Mesendoderm (in vitro differentiated cells): ENCODE measurements around the gene ATL1.
A peak's percentile ranks its signal among the peaks of the same experiment; 100 is the strongest.
"Not testable (repeated sequence)": the region's sequence is repeated elsewhere in the genome, so short reads cannot be mapped to it uniquely, and the experiment has no call there.

Experiments
- DNase-seq: peaks from one replicate; pipeline ENCODE4 v3.0.0; 2013
- H2AK5ac ChIP-seq: 2 replicates; pipeline ENCODE4 v1.6.1; 2013; ENCODE audit warnings: low read length, inconsistent platforms
- H2BK120ac ChIP-seq: 2 replicates; pipeline ENCODE4 v1.6.1; 2013; ENCODE audit warnings: low read depth, mild to moderate bottlenecking, low read length, moderate library complexity, mixed read lengths
- H2BK15ac ChIP-seq: replicated peaks from 2 replicates; pipeline ENCODE4 v1.6.1; 2013; ENCODE audit warnings: low read depth, mild to moderate bottlenecking, moderate library complexity
- H2BK5ac ChIP-seq: 2 replicates; pipeline ENCODE4 v1.6.1; 2013; ENCODE audit warnings: low read length, inconsistent platforms
- H3K18ac ChIP-seq: 2 replicates; pipeline ENCODE4 v1.6.1; 2013; ENCODE audit warnings: mild to moderate bottlenecking, low read length, mixed read lengths
- H3K23ac ChIP-seq: one replicate; pipeline ENCODE4 v1.6.1; 2013; ENCODE audit warnings: low read length
- H3K27ac ChIP-seq: 2 replicates; pipeline ENCODE4 v1.5.1; 2013; ENCODE audit warnings: low read depth, mild to moderate bottlenecking, inconsistent platforms, low read length, moderate library complexity
- H3K27me3 ChIP-seq: 2 replicates; pipeline ENCODE4 v1.6.1; 2013; ENCODE audit warnings: low read length, control low read depth, mild to moderate bottlenecking, inconsistent platforms; ENCODE audit not compliant: insufficient read depth, poor library complexity
- H3K36me3 ChIP-seq: 2 replicates; pipeline ENCODE4 v1.6.1; 2013; ENCODE audit warnings: low read length, inconsistent platforms; ENCODE audit not compliant: control insufficient read depth, insufficient read depth
- H3K4ac ChIP-seq: one replicate; pipeline ENCODE4 v1.6.1; 2013; ENCODE audit warnings: low read depth, mild to moderate bottlenecking, low read length, moderate library complexity
- H3K4me1 ChIP-seq: 2 replicates; pipeline ENCODE4 v1.6.1; 2013; ENCODE audit warnings: low read depth, low read length, inconsistent platforms; ENCODE audit not compliant: control insufficient read depth
- H3K4me2 ChIP-seq: 2 replicates; pipeline ENCODE4 v1.6.1; 2013; ENCODE audit warnings: low read length
- H3K4me3 ChIP-seq: 2 replicates; pipeline ENCODE4 v1.5.1; 2013; ENCODE audit warnings: mild to moderate bottlenecking, low read length
- H3K56ac ChIP-seq: one replicate; pipeline ENCODE4 v1.6.1; 2013; ENCODE audit warnings: low read length
- H3K79me1 ChIP-seq: 2 replicates; pipeline ENCODE4 v1.6.1; 2013; ENCODE audit warnings: low read length, inconsistent platforms
- H3K79me2 ChIP-seq: 2 replicates; pipeline ENCODE4 v1.6.1; 2013; ENCODE audit warnings: mild to moderate bottlenecking, low read length; ENCODE audit not compliant: control insufficient read depth, insufficient read depth
- H3K9ac ChIP-seq: 2 replicates; pipeline ENCODE4 v1.6.1; 2013; ENCODE audit warnings: low read length, inconsistent platforms
- H4K5ac ChIP-seq: one replicate; pipeline ENCODE4 v1.6.1; 2013; ENCODE audit warnings: low read length
- H4K8ac ChIP-seq: one replicate; pipeline ENCODE4 v1.6.1; 2013; ENCODE audit warnings: low read depth, mild to moderate bottlenecking, control low read depth, low read length, moderate library complexity
- whole genome bisulfite sequencing: extraction: QIAGEN DNeasy Blood & Tissue Kit; methylation state at CpG from one replicate; pipeline ENCODE4 v1.1.7; 2013; ENCODE audit warnings: low lambda C conversion rate, missing lambda C conversion rate; ENCODE audit not compliant: insufficient coverage; ENCODE audit errors: extremely low coverage; 5-methylcytosine and 5-hydroxymethylcytosine counted together

The ATL1 gene

GRCh38 chr14:50552796-50553195, 7.1 kb upstream of the ATL1 start:
- H3K9ac ChIP-seq, result not testable (repeated sequence)

GRCh38 chr14:50560931-50561285, 963 bp downstream of the ATL1 start:
- Histone ChIP-seq H3K27me3 (no peaks in the 10 kb centered on the region), H2BK120ac (no peak overlapping the region), H3K18ac (no peak overlapping the region), H3K9ac (peak overlapping the region; percentile 58), H2BK5ac (no peak overlapping the region), H2AK5ac (no peak overlapping the region), H3K79me2 (no peaks in the 10 kb centered on the region), H3K56ac (peak overlapping the region; percentile 51), H3K4me3 (peak overlapping the region; percentile 4), H3K4ac (no peak overlapping the region), H2BK15ac (no peak overlapping the region), H3K36me3 (no peaks in the 10 kb centered on the region), H3K4me1 (peaks cover 2% of the 10 kb centered on the region), H3K79me1 (no peaks in the 10 kb centered on the region), H3K27ac (no peak overlapping the region), H3K4me2 (peak overlapping the region; percentile 63), H3K23ac (no peak overlapping the region), H4K5ac (no peak overlapping the region), H4K8ac (no peak overlapping the region)
- peak; percentile 27 for DNase-seq
- WGBS, result no CpG with 5 or more reads among the region's 21 CpGs

More at GRCh38 chr14:50552796-50553195, 7.1 kb upstream of the ATL1 start:
- not testable (repeated sequence) for H3K4me2 ChIP-seq, H3K18ac ChIP-seq, H2AK5ac ChIP-seq, H3K23ac ChIP-seq, H3K56ac ChIP-seq, H3K79me2 ChIP-seq, H3K79me1 ChIP-seq, H3K4ac ChIP-seq, H2BK120ac ChIP-seq, H3K4me1 ChIP-seq, H2BK5ac ChIP-seq, DNase-seq, H3K4me3 ChIP-seq, H2BK15ac ChIP-seq, H3K27ac ChIP-seq, H4K5ac ChIP-seq, H4K8ac ChIP-seq, H3K36me3 ChIP-seq, H3K27me3 ChIP-seq
- WGBS, result no CpG with 5 or more reads among the region's 3 CpGs

GRCh38 chr14:50562841-50563240, 2.9 kb downstream of the ATL1 start:
- H4K8ac ChIP-seq, result no peak overlapping the region

GRCh38 chr14:50569714-50570274, 9.8 kb downstream of the ATL1 start:
- H3K4me1 ChIP-seq, result no peaks in the 10 kb centered on the region
- H3K4ac ChIP-seq, result no peak overlapping the region
- H3K56ac ChIP-seq, result no peak overlapping the region
- H2AK5ac ChIP-seq, result no peak overlapping the region
- no peak overlapping the region for H4K5ac ChIP-seq
- no peaks in the 10 kb centered on the region for H3K36me3 ChIP-seq
- no peak overlapping the region for H2BK120ac ChIP-seq
- H3K27me3 ChIP-seq, result no peaks in the 10 kb centered on the region
- H3K79me2 ChIP-seq, result no peaks in the 10 kb centered on the region
- no peak for DNase-seq
- H3K9ac ChIP-seq, result no peak overlapping the region
- H3K23ac ChIP-seq, result no peak overlapping the region
- no peak overlapping the region for H3K4me2 ChIP-seq
- no peak overlapping the region for H4K8ac ChIP-seq
- H3K27ac ChIP-seq, result no peak overlapping the region
- no peaks in the 10 kb centered on the region for H3K79me1 ChIP-seq
- H2BK5ac ChIP-seq, result no peak overlapping the region
- no peak overlapping the region for H3K4me3 ChIP-seq
- no peak overlapping the region for H3K18ac ChIP-seq
- no peak overlapping the region for H2BK15ac ChIP-seq

More at GRCh38 chr14:50562841-50563240, 2.9 kb downstream of the ATL1 start:
- no peaks in the 10 kb centered on the region for H3K36me3 ChIP-seq
- H3K27ac ChIP-seq, result no peak overlapping the region
- no peaks in the 10 kb centered on the region for H3K79me1 ChIP-seq
- H3K4me1 ChIP-seq, result peaks cover 2% of the 10 kb centered on the region
- no peak overlapping the region for H2BK15ac ChIP-seq
- no peak overlapping the region for H2BK120ac ChIP-seq
- no peak overlapping the region for H3K4me3 ChIP-seq
- H3K18ac ChIP-seq, result no peak overlapping the region
- H4K5ac ChIP-seq, result no peak overlapping the region
- no CpG with 5 or more reads among the region's 1 CpG for WGBS
- H3K23ac ChIP-seq, result no peak overlapping the region
- H3K56ac ChIP-seq, result no peak overlapping the region
- H2BK5ac ChIP-seq, result no peak overlapping the region
- no peak overlapping the region for H3K9ac ChIP-seq
- H3K4me2 ChIP-seq, result no peak overlapping the region
- no peaks in the 10 kb centered on the region for H3K27me3 ChIP-seq
- no peak overlapping the region for H3K4ac ChIP-seq
- H2AK5ac ChIP-seq, result no peak overlapping the region
- no peaks in the 10 kb centered on the region for H3K79me2 ChIP-seq
- no peak for DNase-seq

- Histone ChIP-seq H2BK15ac (no peak overlapping the region), H4K8ac (no peak overlapping the region), H3K27me3 (no peaks in the 10 kb centered on the region), H3K56ac (no peak overlapping the region), H2BK120ac (no peak overlapping the region), H2BK5ac (no peak overlapping the region), H3K9ac (no peak overlapping the region), H3K18ac (no peak overlapping the region), H3K23ac (no peak overlapping the region), H3K79me2 (no peaks in the 10 kb centered on the region), H3K36me3 (no peaks in the 10 kb centered on the region), H2AK5ac (no peak overlapping the region), H3K79me1 (no peaks in the 10 kb centered on the region), H3K4me3 (no peak overlapping the region), H3K4me2 (no peak overlapping the region), H3K27ac (no peak overlapping the region), H4K5ac (no peak overlapping the region), H3K4me1 (no peaks in the 10 kb centered on the region), H3K4ac (no peak overlapping the region)
- no CpG with 5 or more reads among the region's 2 CpGs for WGBS
- no peak for DNase-seq
Observed at GRCh38 chr14:50573862-50574261, 13.9 kb downstream of the ATL1 start.

GRCh38 chr14:50575769-50576168, 15.8 kb downstream of the ATL1 start:
- no peaks in the 10 kb centered on the region for H3K27me3 ChIP-seq
- no peak overlapping the region for H2AK5ac ChIP-seq
- H3K79me1 ChIP-seq, result no peaks in the 10 kb centered on the region
- H3K56ac ChIP-seq, result no peak overlapping the region
- no peak overlapping the region for H3K4ac ChIP-seq
- H3K23ac ChIP-seq, result no peak overlapping the region
- H3K79me2 ChIP-seq, result no peaks in the 10 kb centered on the region
- no peaks in the 10 kb centered on the region for H3K36me3 ChIP-seq
- no peak overlapping the region for H4K5ac ChIP-seq
- no peaks in the 10 kb centered on the region for H3K4me1 ChIP-seq
- H3K18ac ChIP-seq, result no peak overlapping the region
- H3K27ac ChIP-seq, result no peak overlapping the region
- no peak overlapping the region for H2BK15ac ChIP-seq
- no peak overlapping the region for H2BK120ac ChIP-seq
- no peak overlapping the region for H3K9ac ChIP-seq
- no peak overlapping the region for H3K4me2 ChIP-seq
- DNase-seq, result no peak
- no peak overlapping the region for H3K4me3 ChIP-seq
- no peak overlapping the region for H2BK5ac ChIP-seq
- H4K8ac ChIP-seq, result no peak overlapping the region
